ACC112 (cell line): ENCODE data around the gene SDK2.

Experiments
- H2AFZ ChIP-seq: fragments of 200-600 bp; sonication (generic); one replicate; pipeline ENCODE4 v1.6.0; 2017; ENCODE audit warnings: antibody characterized with exemption, low read length; ENCODE audit not compliant: unreplicated experiment
- H3K27ac ChIP-seq: fragments of 200-600 bp; sonication (generic); 2 replicates; pipeline ENCODE4 v1.5.1; 2014; ENCODE audit warnings: low read depth, mild to moderate bottlenecking, antibody characterized with exemption, low read length, moderate library complexity
- H3K27me3 ChIP-seq: fragments of 200-600 bp; sonication (generic); 2 replicates; pipeline ENCODE4 v1.6.1; 2014; ENCODE audit warnings: mild to moderate bottlenecking, antibody characterized with exemption, low read length, moderate library complexity, mixed read lengths; ENCODE audit not compliant: insufficient read depth
- H3K36me3 ChIP-seq: fragments of 200-600 bp; sonication (generic); 2 replicates; pipeline ENCODE4 v1.6.1; 2016; ENCODE audit warnings: mild to moderate bottlenecking, antibody characterized with exemption, low read length, moderate library complexity, mixed read lengths; ENCODE audit not compliant: insufficient read depth
- H3K4me1 ChIP-seq: fragments of 200-600 bp; sonication (generic); one replicate; pipeline ENCODE4 v1.6.1; 2016; ENCODE audit warnings: low read length, mixed read lengths; ENCODE audit not compliant: insufficient read depth, unreplicated experiment, control insufficient read depth
- H3K4me3 ChIP-seq: fragments of 200-600 bp; sonication (generic); 2 replicates; pipeline ENCODE4 v1.5.1; 2014; ENCODE audit warnings: mild to moderate bottlenecking, low read depth, low read length
- H3K79me2 ChIP-seq: fragments of 200-600 bp; sonication (generic); one replicate; pipeline ENCODE4 v1.6.0; 2016; ENCODE audit warnings: low read length; ENCODE audit not compliant: control insufficient read depth, unreplicated experiment, insufficient read depth

The SDK2 gene

GRCh38 chr17:73575470-73576221 is 68.6 kb downstream of the SDK2 start:
- H3K79me2 ChIP-seq: no peaks in the 10 kb centered on the region
- no peak overlapping the region for H3K4me3 ChIP-seq
- no peaks in the 10 kb centered on the region for H3K36me3 ChIP-seq
- H3K27me3 ChIP-seq: no peaks in the 10 kb centered on the region
- H3K27ac ChIP-seq: no peak overlapping the region
- no peak overlapping the region for H2AFZ ChIP-seq
- H3K4me1 ChIP-seq: no peaks in the 10 kb centered on the region

DNA sequence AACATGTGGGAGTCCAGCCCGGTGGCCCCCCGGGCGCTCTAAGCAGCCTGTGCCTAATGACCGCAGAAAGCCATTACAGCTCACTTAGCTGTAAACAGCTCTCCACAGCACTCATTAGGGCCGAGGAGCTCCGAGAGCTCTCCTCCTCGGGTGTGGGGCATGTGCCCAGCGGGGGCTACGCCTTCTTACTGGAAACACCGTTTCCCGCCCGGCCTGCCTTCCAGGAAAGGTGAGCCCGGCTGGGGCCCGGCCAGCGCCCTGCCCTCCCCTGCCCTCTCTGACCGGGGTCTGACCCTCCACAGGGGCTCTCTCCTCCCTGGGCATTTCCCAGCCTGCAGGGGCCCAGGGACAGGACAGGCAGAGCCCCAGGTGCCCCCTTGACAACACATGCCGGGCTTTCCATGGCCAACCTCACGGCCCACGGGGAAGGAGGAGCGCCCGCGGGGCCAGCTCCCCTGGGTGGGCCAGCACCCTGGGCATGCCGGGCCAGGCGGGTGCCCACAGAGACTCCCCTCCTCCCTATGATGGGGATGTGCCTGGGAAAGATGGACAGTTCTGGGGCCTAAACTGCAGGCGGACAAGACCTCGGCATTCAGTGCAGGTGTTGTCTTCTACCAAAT is 72.6 kb downstream of the SDK2 start:
- Histone ChIP-seq H3K27me3 (no peaks in the 10 kb centered on the region), H3K27ac (no peak overlapping the region), H3K36me3 (no peaks in the 10 kb centered on the region), H2AFZ (no peak overlapping the region), H3K4me1 (no peaks in the 10 kb centered on the region), H3K79me2 (no peaks in the 10 kb centered on the region), H3K4me3 (no peak overlapping the region)

- Histone ChIP-seq H2AFZ (no peak overlapping the region), H3K36me3 (no peaks in the 10 kb centered on the region), H3K4me1 (no peaks in the 10 kb centered on the region), H3K27ac (no peak overlapping the region), H3K27me3 (no peaks in the 10 kb centered on the region), H3K79me2 (no peaks in the 10 kb centered on the region), H3K4me3 (no peak overlapping the region)
These were observed 74.4 kb downstream of the SDK2 start for GRCh38 chr17:73569762-73570319.

DNA sequence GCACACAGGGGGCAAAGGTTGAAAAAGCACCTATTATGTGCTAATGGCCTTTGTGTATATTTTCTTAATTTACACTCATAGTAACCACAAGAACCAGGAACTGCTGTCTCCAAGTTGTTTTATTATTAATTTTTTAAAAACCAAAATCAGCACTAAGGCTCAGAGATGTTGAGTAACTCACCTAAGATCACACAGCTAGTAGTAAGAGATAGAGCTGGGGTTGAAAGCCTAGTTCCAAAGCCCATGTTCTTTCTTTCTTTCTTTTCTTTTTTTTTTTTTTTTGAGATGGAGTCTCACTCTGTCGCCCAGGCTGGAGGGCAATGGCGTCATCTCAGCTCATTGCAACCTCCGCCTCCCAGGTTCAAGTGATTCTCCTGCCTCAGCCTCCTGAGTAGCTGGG is 75.3 kb downstream of the SDK2 start:
- Histone ChIP-seq H3K79me2 (no peaks in the 10 kb centered on the region), H3K4me1 (no peaks in the 10 kb centered on the region), H3K27me3 (no peaks in the 10 kb centered on the region), H3K36me3 (no peaks in the 10 kb centered on the region), H2AFZ (no peak overlapping the region), H3K27ac (no peak overlapping the region), H3K4me3 (no peak overlapping the region)

DNA sequence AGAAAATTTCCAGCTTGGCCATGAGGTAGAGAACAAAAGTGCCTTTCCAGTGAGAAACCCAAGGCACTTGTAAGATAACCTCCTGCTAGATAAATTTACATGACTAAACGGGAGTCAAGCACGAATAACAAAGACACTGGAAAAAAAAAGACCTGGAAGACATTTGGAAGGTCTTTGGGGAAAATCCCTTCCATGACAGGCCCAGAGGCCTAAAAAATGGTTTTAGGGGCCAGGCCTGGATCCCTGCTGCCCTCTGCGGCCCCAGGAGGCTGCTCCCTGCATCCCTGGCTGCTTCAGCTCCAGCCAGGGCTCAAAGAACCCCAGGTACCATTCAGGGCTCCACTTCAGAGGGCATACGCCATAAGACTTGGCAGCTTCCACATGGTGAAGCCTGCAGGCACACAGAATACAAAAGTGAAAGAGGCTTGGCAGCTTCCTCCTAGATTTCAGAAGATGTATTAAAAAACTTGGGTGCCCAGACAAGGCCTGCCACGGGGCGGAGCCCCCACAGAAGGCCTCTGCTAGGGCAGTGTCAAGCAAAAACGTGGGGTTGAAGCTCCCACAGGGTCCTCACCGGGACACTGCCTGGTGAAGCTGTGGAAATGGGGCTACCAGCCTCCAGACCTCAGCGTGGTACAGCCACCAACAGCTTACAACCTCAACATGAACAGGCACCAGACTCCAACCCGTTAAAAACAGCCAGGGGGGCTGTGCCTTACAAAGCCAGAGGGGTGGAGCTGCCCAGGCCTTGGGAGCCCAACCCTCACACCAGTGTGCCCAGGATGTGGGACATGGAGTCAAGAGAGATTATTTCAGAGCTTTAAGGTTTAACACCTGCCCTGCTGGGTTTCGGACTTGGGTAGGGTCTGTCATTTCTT is 77.1 kb downstream of the SDK2 start:
- Histone ChIP-seq H3K4me1 (no peaks in the 10 kb centered on the region), H2AFZ (no peak overlapping the region), H3K36me3 (no peaks in the 10 kb centered on the region), H3K27ac (no peak overlapping the region), H3K79me2 (no peaks in the 10 kb centered on the region), H3K4me3 (no peak overlapping the region), H3K27me3 (no peaks in the 10 kb centered on the region)

- Histone ChIP-seq H3K36me3 (no peaks in the 10 kb centered on the region), H2AFZ (no peak overlapping the region), H3K4me3 (no peak overlapping the region), H3K27me3 (no peaks in the 10 kb centered on the region), H3K27ac (no peak overlapping the region), H3K4me1 (no peaks in the 10 kb centered on the region), H3K79me2 (no peaks in the 10 kb centered on the region)
These were observed 79.4 kb downstream of the SDK2 start for GRCh38 chr17:73564843-73565242.

DNA sequence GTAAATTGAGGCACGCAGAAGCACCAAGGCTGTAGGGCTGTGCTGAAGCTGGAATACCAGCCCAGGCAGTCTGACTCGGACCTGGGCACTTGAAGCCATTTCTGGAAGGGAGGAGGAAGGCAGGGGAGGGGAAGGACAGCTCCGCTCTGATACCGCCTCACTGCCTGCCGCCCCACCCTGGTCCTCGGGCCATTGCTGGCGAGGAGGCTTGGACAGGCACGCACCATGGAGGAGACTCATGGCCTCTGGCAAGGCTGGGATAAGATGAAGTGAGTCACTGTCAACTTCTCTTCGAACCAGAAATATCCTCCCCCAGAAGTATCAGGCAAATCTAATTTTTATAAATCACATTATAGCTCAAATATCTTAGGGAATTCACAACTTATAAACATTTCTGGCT is 81.3 kb downstream of the SDK2 start:
- no peak overlapping the region for H3K4me3 ChIP-seq
- no peak overlapping the region for H2AFZ ChIP-seq
- H3K27ac ChIP-seq: no peak overlapping the region
- H3K27me3 ChIP-seq: no peaks in the 10 kb centered on the region
- no peaks in the 10 kb centered on the region for H3K4me1 ChIP-seq
- no peaks in the 10 kb centered on the region for H3K79me2 ChIP-seq
- no peaks in the 10 kb centered on the region for H3K36me3 ChIP-seq

- H3K27ac ChIP-seq: no peak overlapping the region
- no peak overlapping the region for H2AFZ ChIP-seq
- H3K79me2 ChIP-seq: no peaks in the 10 kb centered on the region
- no peaks in the 10 kb centered on the region for H3K27me3 ChIP-seq
- H3K4me3 ChIP-seq: no peak overlapping the region
- H3K4me1 ChIP-seq: no peaks in the 10 kb centered on the region
- no peaks in the 10 kb centered on the region for H3K36me3 ChIP-seq
These were observed 83.1 kb downstream of the SDK2 start for GRCh38 chr17:73561111-73561510.

GRCh38 chr17:73560661-73561060 is 83.6 kb downstream of the SDK2 start:
- Histone ChIP-seq H3K27me3 (no peaks in the 10 kb centered on the region), H2AFZ (no peak overlapping the region), H3K79me2 (no peaks in the 10 kb centered on the region), H3K4me3 (no peak overlapping the region), H3K4me1 (no peaks in the 10 kb centered on the region), H3K36me3 (no peaks in the 10 kb centered on the region), H3K27ac (no peak overlapping the region)

- H3K36me3 ChIP-seq: no peaks in the 10 kb centered on the region
- no peak overlapping the region for H2AFZ ChIP-seq
- no peak overlapping the region for H3K4me3 ChIP-seq
- no peak overlapping the region for H3K27ac ChIP-seq
- no peaks in the 10 kb centered on the region for H3K27me3 ChIP-seq
- H3K79me2 ChIP-seq: no peaks in the 10 kb centered on the region
- H3K4me1 ChIP-seq: no peaks in the 10 kb centered on the region
These were observed 84.7 kb downstream of the SDK2 start for GRCh38 chr17:73559532-73559931.
